ENCODE measurements around the gene MCM10. TPM values are rescaled to one million over a fixed set of nuclear protein-coding genes. Genes with fewer than 3 reads are reported as not detected.

MCM10 gene
- total RNA-seq, 3 donors from 2014 or later = 1.6 to 8.6 (median 2.2) TPM

DNA sequence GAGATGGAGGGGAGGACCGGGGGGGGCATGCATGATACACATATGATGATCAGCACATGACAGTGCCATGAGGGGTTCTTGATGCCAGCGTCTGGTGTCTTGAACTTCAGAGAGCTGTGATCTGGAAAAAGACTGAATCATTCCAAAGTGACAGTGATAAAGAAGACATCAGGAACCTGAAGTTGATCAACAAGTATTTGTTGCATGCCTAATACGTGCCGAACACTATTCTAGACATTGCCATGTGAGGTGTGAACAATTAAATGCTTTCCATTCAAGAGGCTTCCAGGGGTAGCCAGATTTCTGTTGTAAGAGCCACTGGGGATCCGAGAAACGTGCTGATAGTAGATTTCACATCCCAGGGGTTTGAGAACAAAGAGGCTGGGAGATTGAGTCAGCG is 6.2 kb downstream of the MCM10 start:
- DNase-seq (no peak), ATAC-seq (no peak)
- Histone ChIP-seq H3K4me3 (no peak overlapping the region), H3K36me3 (ENCODE audit: low read depth) (no peaks in the 10 kb centered on the region), H3K4me1 (ENCODE audit: low read depth) (no peaks in the 10 kb centered on the region), H3K9me3 (no peaks in the 10 kb centered on the region)
- intact Hi-C loops (cut with DNase I, micrococcal nuclease) = no loop called here
- no peak for TF ChIP-seq CTCF (IDR thresholded peaks at IDR 0.05)

GRCh38 chr10:13168781-13169180 is 7.4 kb downstream of the MCM10 start:
- Histone ChIP-seq H3K36me3 (ENCODE audit: low read depth) (no peaks in the 10 kb centered on the region), H3K4me3 (no peak overlapping the region), H3K4me1 (ENCODE audit: low read depth) (no peaks in the 10 kb centered on the region), H3K9me3 (no peaks in the 10 kb centered on the region)
- ATAC-seq (no peak), DNase-seq (no peak)
- intact Hi-C loops (cut with DNase I, micrococcal nuclease) = no loop called here
- no peak for TF ChIP-seq CTCF (IDR thresholded peaks at IDR 0.05)

DNA sequence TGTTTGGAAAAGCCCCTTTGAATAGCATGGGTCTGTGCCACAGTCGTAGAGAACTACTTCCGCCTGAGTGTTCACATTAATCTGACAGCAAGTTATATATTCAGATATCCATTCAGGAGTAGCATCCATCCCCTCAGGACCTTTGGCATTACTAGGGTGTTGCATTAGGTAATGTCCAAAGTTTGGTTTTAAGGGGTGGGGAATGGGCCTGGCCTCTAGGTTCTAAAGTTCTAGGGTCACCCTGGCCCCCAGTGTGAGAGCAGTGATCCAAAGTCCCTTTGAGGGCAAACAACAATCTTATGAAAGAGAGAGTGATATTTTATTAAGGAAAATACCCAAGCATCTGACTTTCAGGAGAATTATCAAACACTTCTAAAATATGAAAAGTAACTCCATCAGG is 12.3 kb downstream of the MCM10 start:
- Histone ChIP-seq H3K9me3 (no peaks in the 10 kb centered on the region), H3K4me3 (no peak overlapping the region), H3K4me1 (ENCODE audit: low read depth) (no peaks in the 10 kb centered on the region), H3K36me3 (ENCODE audit: low read depth) (no peaks in the 10 kb centered on the region)
- intact Hi-C loops (cut with DNase I, micrococcal nuclease) = no loop called here
- ATAC-seq (no peak), DNase-seq (no peak)
- no peak for TF ChIP-seq CTCF (IDR thresholded peaks at IDR 0.05)

- ATAC-seq = no peak
- no peaks in the 10 kb centered on the region for H3K9me3 ChIP-seq
- intact Hi-C loops (cut with DNase I, micrococcal nuclease) = no loop called here
- H3K4me3 ChIP-seq = no peak overlapping the region
- H3K36me3 ChIP-seq (ENCODE audit: low read depth) = no peaks in the 10 kb centered on the region
- H3K4me1 ChIP-seq (ENCODE audit: low read depth) = no peaks in the 10 kb centered on the region
- DNase-seq = no peak
- no peak for TF ChIP-seq CTCF (IDR thresholded peaks at IDR 0.05)
Observed at GRCh38 chr10:13180788-13181187, 19.4 kb downstream of the MCM10 start.

GRCh38 chr10:13182424-13182823 is 21.1 kb downstream of the MCM10 start:
- H3K4me1 ChIP-seq (ENCODE audit: low read depth) = no peaks in the 10 kb centered on the region
- H3K4me3 ChIP-seq = no peak overlapping the region
- no peak for DNase-seq
- no peaks in the 10 kb centered on the region for H3K36me3 ChIP-seq (ENCODE audit: low read depth)
- no peak for ATAC-seq
- intact Hi-C loops (cut with DNase I, micrococcal nuclease) = no loop called here
- no peaks in the 10 kb centered on the region for H3K9me3 ChIP-seq
- TF ChIP-seq CTCF (IDR thresholded peaks at IDR 0.05) = no peak

GRCh38 chr10:13183625-13184024 is 22.3 kb downstream of the MCM10 start:
- H3K9me3 ChIP-seq = no peaks in the 10 kb centered on the region
- intact Hi-C loops (cut with DNase I, micrococcal nuclease) = no loop called here
- H3K36me3 ChIP-seq (ENCODE audit: low read depth) = no peaks in the 10 kb centered on the region
- H3K4me1 ChIP-seq (ENCODE audit: low read depth) = no peaks in the 10 kb centered on the region
- no peak overlapping the region for H3K4me3 ChIP-seq
- DNase-seq (no peak), ATAC-seq (no peak)
- TF ChIP-seq CTCF (IDR thresholded peaks at IDR 0.05) = no peak

Data from mucosa of descending colon (tissue), 3 donors.